KOPT-K1 (cell line): ENCODE data around the gene INPP4B.
"Not testable (repeated sequence)": the region's sequence is repeated elsewhere in the genome, so short reads cannot be mapped to it uniquely, and the experiment has no call there.

Source experiments
- H3K27ac ChIP-seq: fragments of 200-600 bp; sonication (generic); 2 replicates; pipeline ENCODE4 v1.5.1; 2016; ENCODE audit warnings: antibody characterized with exemption, mild to moderate bottlenecking, low read depth, low read length; ENCODE audit not compliant: poor library complexity, severe bottlenecking
- H3K36me3 ChIP-seq: fragments of 200-600 bp; sonication (generic); 2 replicates; pipeline ENCODE4 v1.5.1; 2017; ENCODE audit warnings: antibody characterized with exemption, mild to moderate bottlenecking, low read length, moderate library complexity; ENCODE audit not compliant: insufficient read depth
- H3K9me3 ChIP-seq: fragments of 200-600 bp; sonication (generic); 2 replicates; pipeline ENCODE4 v1.5.1; 2017; ENCODE audit warnings: antibody characterized with exemption, low read length, mild to moderate bottlenecking; ENCODE audit not compliant: insufficient read depth, poor library complexity, severe bottlenecking

The INPP4B gene

GRCh38 chr4:142512161-142512560 is 333.9 kb downstream of the INPP4B start:
- Histone ChIP-seq H3K27ac (no peak overlapping the region), H3K36me3 (no peaks in the 10 kb centered on the region), H3K9me3 (no peaks in the 10 kb centered on the region)

DNA sequence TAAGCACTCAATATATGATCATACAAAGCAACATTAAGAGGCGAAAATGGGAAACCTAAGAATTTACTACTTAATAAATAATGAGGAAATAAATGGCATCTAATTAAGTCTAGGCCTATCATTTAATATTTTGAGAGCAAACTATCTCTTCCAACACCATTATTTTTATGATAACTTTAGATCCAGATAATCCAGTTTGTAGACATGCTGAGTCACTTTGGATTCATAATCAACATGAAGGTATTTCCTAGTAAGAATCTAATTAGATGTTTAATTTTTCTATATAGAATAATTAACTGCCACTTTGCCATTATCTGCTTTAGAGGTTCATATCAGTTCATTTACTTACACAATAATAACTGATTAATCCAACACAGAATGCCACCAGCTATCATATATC is 336.2 kb downstream of the INPP4B start:
- Histone ChIP-seq H3K9me3 (no peaks in the 10 kb centered on the region), H3K27ac (no peak overlapping the region), H3K36me3 (no peaks in the 10 kb centered on the region)

- not testable (repeated sequence) for H3K9me3 ChIP-seq, H3K27ac ChIP-seq, H3K36me3 ChIP-seq
Measured at GRCh38 chr4:142509381-142509780, 336.7 kb downstream of the INPP4B start.

DNA sequence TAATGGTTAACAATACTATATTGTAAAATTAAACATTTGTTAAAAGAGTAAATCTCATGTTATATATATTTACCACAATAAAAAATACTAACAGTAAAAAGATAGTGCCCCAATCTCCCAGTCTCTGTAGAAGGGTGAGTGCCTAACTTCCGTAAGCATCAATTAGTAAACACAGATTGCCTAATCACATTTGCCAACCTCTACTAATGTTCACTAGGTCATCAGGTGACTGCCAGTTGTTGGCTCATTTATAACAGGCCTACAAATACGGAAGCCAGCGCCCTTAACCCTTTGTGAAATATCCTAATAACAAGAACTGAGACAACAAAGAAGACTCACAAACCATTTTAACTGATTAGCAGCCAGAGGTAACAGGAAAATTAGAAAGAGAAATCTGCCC is 345.1 kb downstream of the INPP4B start:
- no peaks in the 10 kb centered on the region for H3K9me3 ChIP-seq
- H3K27ac ChIP-seq: no peak overlapping the region
- no peaks in the 10 kb centered on the region for H3K36me3 ChIP-seq

GRCh38 chr4:142497606-142498005 is 348.5 kb downstream of the INPP4B start:
- no peak overlapping the region for H3K27ac ChIP-seq
- no peaks in the 10 kb centered on the region for H3K36me3 ChIP-seq
- peaks cover 7% of the 10 kb centered on the region for H3K9me3 ChIP-seq

DNA sequence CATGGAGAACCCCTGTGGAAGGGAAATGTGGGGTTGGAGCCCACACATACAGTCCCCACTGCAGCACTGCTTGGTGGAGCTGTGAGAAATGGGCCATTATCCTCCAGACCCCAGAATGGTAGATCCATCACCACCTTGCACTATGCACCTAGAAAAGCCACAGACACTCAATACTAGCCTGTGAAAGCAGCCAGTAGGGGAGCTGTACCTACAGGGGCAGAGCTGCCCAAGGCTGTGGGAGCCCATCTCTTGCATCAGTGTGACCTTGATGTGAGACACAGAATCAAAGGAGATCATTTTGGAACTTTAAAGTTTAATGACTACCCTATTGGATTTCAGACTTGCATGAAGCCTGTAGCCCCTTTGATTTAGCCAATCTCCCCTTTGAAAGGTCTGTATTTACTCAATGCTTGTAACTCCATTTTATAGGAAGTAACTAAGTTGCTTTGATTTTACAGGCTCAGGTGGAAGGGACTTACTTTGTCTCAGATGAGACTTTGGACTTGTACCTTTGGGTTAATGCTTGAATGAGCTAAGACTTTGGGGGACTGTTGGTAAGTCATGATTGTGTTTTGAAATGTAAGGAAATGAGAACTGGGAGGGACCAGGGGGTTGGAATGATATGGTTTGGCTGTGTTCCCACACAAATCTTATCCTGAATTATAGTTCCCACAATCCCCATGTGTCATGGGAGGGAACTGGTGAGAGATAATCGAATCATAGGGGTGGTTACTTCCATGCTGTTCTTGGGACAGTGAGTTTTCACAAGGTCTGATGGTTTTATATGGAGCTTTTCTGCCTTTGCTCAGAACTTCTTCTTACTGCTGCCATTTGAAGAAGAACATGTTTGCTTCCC is 352.6 kb downstream of the INPP4B start:
- no peaks in the 10 kb centered on the region for H3K36me3 ChIP-seq
- H3K9me3 ChIP-seq: peaks cover 7% of the 10 kb centered on the region
- no peak overlapping the region for H3K27ac ChIP-seq

GRCh38 chr4:142485452-142485851 is 360.6 kb downstream of the INPP4B start:
- H3K36me3 ChIP-seq: no peaks in the 10 kb centered on the region
- H3K9me3 ChIP-seq: no peaks in the 10 kb centered on the region
- H3K27ac ChIP-seq: no peak overlapping the region

DNA sequence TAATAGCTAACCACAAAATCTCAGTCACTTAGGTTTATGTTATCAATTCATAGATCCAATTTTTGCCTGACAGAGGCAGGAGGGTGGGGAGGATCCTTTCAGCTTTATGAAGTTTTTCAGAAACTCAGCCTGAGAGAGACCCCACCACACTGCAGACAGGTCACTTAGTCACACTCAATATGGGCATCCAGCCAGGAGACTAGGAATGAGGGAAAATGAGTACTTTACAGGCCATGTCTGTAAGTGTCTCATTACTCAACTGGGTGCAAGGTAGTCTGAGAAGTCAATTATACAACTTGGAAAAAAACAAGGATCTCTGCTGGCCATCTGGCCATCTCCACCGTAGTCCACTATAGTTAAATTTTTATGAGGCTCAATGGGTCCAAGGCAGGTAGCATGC is 365.9 kb downstream of the INPP4B start:
- Histone ChIP-seq H3K9me3 (no peaks in the 10 kb centered on the region), H3K27ac (no peak overlapping the region)

GRCh38 chr4:142475663-142476062 is 370.4 kb downstream of the INPP4B start:
- no peaks in the 10 kb centered on the region for H3K9me3 ChIP-seq
- no peak overlapping the region for H3K27ac ChIP-seq
- no peaks in the 10 kb centered on the region for H3K36me3 ChIP-seq

More for the DNA sequence above, 365.9 kb downstream of the INPP4B start:
- no peaks in the 10 kb centered on the region for H3K36me3 ChIP-seq

- no peaks in the 10 kb centered on the region for H3K36me3 ChIP-seq
- H3K27ac ChIP-seq: no peak overlapping the region
- no peaks in the 10 kb centered on the region for H3K9me3 ChIP-seq
Measured at GRCh38 chr4:142474398-142475087, 371.6 kb downstream of the INPP4B start.

DNA sequence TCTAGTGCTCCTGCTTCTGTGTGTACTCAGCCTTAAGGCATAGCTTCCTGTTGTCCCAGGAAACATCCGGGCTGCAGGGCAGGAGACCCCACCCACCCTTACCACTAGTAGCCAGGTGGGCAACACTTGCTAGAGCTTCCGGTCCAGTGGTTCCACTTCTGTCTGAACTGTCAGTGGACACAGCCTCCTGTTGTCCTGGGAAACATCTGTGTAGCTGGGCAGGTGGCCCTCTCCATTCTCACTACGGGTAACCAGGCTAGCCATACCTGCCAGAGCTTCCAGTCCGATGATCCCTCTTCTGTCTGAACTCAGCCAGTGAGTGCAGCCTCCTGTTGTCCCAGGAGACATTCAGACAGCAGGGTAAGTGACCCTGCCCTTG is 372.2 kb downstream of the INPP4B start:
- Histone ChIP-seq H3K36me3 (no peaks in the 10 kb centered on the region), H3K27ac (no peak overlapping the region), H3K9me3 (no peaks in the 10 kb centered on the region)

GRCh38 chr4:142473218-142473959 is 372.7 kb downstream of the INPP4B start:
- Histone ChIP-seq H3K27ac (no peak overlapping the region), H3K9me3 (no peaks in the 10 kb centered on the region), H3K36me3 (no peaks in the 10 kb centered on the region)

DNA sequence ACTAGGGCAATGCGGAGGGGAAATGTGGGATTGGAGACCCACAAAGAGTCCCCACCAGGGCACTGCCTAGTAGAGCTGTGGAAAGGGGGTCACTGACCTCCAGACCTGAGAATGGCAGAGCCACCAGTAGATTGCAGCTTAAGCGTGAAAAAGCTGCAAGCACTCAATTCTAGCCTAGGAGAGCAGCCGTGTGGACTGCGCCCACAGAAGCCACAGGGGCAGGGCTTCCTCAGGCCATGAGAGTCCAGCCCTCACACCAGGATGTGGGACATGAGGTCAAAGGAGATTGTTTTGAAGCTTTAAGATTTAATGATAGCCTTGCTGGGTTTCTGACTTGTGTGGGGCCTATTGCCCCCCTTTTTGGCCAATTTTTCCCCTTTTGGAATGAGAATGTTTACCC is 379.0 kb downstream of the INPP4B start:
- Histone ChIP-seq H3K36me3 (no peaks in the 10 kb centered on the region), H3K27ac (no peak overlapping the region), H3K9me3 (no peaks in the 10 kb centered on the region)

GRCh38 chr4:142465526-142465925 is 380.6 kb downstream of the INPP4B start:
- H3K9me3 ChIP-seq: no peaks in the 10 kb centered on the region
- no peaks in the 10 kb centered on the region for H3K36me3 ChIP-seq
- no peak overlapping the region for H3K27ac ChIP-seq

GRCh38 chr4:142463206-142463605 is 382.9 kb downstream of the INPP4B start:
- H3K9me3 ChIP-seq: no peaks in the 10 kb centered on the region
- no peak overlapping the region for H3K27ac ChIP-seq
- H3K36me3 ChIP-seq: no peaks in the 10 kb centered on the region
